COLO668 (cell line): ENCODE measurements around the gene MTHFR.
"Not testable (repeated sequence)": the region's sequence is repeated elsewhere in the genome, so short reads cannot be mapped to it uniquely, and the experiment has no call there.

Source experiments
- DNase-seq: peaks from one replicate; lab custom pipeline; 2025; ENCODE audit not compliant: unreplicated experiment; lab: John Stamatoyannopoulos, UW

Gene MTHFR

DNA sequence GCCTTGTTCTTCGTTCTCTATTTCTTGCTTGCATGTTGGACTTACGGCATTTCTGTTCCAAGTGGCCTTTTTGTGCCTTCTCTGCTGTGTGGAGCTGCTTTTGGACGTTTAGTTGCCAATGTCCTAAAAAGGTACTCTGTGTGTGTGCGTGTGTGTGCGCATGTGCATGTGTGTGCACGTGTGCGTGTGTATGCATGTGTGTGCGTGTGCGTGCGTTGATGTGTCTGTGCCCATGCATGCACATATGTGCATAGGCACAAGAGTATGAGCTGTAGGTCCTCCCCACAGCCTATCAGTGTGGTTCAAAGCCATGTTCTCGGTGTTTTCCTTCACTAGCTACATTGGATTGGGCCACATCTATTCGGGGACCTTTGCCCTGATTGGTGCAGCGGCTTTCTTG lies 28.1 kb upstream of the MTHFR start:
- DNase-seq: no peak

DNA sequence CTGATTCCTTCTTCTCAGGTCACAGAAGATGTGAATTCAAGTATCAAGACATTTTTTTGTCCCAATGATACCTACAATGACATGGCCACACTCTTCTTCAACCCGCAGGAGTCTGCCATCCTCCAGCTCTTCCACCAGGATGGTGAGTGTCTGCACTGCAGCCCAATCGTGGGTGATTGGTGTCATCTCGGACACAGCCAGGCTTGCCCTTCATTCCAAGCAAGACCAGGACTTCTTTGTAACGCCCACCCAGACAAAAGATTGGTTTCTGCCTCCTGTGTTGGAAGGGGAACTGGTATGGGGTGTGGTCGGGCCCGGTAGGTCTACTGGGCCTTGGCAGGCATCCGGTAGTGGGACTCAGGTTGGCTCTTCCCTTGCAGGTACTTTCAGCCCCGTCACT lies 27.7 kb upstream of the MTHFR start:
- DNase-seq: no peak

DNA sequence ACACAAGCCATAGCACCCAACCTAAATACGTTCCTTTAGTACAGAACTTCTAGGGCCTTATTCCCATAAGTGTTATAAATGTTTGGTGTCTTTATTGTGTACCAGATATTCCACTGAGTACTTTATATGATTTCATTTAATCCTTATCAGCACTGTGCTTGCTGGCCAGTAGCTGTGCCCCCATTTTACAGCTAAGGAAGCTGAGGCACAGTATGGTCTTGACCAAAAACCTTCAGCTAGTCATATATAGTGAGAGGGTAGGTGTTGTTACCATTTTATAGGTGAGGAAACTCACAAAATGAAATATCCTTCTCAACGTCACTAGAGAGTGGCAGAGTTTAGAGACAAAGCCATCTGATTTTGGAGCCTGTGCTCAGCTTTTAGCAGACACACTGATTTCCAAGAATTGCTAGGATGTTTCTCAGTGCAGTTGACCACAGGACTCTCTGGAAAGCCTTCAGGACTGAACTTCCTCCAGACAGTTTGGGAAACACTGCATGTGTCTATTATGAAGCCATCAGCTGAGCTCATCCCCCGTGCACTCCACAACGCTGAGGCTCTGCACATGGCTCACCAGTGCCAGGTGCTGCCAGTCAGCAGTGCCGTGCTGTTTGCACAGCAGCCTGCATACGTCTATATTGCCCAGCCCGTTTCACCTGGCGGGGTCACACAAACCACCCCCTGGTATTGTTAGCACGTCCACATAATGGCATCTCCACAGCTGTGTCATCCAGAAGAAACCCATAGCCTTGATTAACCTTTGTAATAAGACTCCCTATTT lies 26.4 kb upstream of the MTHFR start:
- DNase-seq: peak; percentile 96

DNA sequence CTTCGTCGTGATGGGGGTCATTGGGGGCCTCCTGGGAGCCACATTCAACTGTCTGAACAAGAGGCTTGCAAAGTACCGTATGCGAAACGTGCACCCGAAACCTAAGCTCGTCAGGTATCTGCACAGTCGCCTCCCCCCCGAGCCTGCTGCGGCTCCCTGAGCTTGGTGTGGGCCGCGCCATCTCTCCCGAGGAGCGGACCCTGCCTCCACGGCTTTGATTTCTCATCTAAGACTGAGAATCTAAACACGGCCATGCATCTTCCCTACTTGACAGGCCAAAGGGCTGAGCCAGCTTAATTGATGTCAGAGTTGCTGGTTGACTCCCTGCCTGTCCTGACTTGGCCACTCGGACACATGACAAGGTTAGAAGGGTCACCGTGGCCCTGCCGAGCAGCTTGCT lies 22.7 kb upstream of the MTHFR start:
- DNase-seq: no peak

DNA sequence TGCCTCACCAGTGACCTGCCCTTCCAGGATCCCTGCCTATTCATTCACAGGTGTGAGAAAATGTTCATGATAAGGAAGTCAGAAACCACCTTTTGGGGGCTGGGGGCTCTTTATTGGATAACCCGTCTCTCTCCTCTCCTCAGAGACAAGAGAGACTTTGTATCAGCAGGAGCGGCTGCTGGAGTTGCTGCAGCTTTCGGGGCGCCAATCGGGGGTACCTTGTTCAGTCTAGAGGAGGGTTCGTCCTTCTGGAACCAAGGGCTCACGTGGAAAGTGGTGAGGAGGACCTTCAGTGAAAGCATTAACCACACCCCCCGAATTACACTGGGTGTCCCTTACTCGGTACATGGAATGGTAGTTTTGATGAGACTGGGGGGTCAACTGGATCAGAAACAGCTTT lies 21.2 kb upstream of the MTHFR start:
- DNase-seq: no peak

DNA sequence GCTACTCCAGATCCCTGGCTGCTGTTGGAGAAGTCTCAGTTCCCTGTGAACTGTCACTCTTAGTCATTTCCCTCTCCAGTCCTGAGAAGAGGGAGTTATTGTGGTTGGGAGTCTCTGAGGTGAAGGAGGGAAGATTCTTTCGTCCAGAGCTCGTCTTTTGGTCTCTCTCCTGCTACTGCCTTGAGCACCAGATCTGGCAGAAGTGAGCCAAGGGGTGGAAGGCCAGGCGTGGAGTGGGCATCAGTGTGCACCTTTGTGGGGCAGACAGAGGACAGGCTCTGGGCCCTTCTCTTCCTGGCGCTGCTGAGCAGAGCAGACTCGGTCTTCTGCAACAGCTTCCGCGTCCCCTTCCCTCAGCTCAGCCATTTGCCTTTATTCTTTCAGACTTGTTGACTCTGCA lies 19.4 kb upstream of the MTHFR start:
- no peak for DNase-seq

DNA sequence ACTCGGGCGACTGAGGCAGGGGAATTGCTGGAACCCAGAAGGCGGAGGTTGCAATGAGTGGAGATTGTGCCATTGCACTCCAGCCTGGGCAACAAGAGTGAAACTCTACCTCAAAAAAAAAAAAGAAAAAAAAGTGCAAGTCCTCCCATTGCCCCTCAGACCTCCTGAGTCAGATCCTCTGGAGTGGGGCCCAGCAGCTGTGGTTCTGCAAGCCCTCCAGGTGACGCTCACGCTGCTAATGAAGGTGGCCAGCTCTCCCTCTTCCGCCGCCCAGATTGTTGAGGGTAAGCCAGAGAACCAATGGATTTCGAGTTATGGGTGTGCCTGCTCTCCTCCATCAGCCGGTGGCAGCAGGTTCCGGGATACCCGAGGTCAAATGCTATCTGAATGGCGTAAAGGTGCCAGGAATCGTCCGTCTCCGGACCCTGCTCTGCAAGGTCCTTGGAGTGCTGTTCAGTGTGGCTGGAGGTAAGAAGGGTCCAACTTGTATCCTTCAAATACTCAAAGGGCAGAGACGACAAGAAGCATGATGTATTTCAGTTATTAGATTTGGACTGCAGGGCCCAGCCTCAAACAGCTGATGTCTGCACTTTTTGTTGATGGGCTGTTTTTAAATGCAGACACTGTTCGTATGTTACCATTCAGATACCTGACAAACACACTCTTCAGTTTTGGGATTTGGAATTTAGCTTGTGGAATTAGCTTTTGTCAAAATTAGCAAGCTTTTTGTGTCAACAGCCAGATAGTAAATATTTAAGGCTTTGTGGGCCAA lies 17.8 kb upstream of the MTHFR start:
- DNase-seq: no peak

DNA sequence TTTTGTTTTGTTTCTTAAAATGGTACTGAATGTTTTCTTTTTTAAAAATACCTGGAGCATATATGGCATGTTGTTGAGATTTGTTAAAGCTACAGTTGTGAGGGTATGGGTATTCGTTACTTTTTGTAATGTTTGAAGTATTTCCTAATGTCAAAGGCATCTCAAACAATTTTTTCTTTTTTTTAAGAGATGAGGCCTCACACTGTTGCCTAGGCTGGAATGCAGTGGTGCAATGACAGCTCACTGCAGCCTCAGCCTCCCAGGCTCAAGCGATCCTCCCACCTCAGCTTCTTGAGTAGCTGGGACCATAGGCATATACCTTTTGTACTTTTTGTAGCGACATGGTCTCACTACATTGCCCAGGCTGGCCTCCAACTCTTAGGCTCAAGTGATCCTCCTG lies 16.3 kb upstream of the MTHFR start:
- no peak for DNase-seq

DNA sequence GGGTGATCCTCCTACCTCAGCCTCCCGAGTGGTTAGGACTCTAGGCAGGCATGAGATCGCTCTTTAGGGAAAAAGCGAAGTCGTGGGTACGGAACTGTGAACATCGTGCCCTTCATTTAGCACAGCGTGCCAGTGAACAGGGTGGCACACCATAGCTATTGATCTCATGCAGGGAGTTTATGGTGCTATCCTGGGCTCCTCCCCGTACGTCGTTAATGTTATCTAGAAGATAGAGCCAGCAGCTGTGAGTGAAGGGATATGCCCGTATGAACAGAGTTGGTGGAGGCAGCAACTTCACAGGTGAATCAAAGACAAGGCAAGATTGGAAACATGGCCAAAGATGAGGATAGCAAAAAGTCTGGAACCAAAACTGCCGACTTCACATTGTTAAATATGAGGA lies 11.4 kb upstream of the MTHFR start:
- DNase-seq: no peak

DNA sequence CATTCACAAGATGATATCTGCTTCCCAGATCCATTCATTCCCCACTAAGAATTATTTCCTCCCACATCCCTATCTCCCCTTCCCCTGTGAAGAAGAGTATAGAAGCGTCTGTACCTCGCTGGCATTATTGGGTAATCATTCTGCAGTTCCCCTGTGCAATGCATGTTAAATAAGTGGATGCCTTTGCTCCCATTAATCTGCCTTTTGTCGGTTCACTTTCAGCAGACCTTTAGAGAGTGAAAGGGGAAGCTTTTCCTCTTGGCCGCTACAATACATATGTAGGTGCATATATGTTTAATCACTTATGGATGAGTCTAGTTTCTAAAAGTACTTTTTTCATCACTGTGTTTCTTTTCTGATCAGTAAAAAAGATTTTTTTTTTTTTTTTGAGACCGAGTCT lies 7.3 kb upstream of the MTHFR start:
- DNase-seq: no peak

DNA sequence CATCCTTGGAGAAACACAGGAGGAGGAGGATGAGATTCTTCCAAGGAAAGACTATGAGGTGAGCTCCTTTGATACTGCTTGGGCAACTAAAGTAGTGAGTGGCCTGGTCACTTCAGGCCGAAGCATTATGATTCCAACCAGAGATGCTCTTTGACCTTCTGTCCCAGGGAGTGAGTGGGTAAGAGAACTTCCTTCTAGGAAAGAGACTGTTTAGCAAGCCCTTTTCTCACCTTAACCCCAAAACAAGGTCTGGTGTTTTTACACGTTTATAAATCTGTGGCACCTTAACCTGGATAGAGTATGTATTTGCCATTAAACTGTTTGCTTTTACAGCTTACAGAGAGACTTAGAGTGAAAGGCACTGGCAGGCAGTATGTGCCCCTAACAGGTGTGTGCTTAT lies 1.4 kb upstream of the MTHFR start:
- DNase-seq: no peak

DNA sequence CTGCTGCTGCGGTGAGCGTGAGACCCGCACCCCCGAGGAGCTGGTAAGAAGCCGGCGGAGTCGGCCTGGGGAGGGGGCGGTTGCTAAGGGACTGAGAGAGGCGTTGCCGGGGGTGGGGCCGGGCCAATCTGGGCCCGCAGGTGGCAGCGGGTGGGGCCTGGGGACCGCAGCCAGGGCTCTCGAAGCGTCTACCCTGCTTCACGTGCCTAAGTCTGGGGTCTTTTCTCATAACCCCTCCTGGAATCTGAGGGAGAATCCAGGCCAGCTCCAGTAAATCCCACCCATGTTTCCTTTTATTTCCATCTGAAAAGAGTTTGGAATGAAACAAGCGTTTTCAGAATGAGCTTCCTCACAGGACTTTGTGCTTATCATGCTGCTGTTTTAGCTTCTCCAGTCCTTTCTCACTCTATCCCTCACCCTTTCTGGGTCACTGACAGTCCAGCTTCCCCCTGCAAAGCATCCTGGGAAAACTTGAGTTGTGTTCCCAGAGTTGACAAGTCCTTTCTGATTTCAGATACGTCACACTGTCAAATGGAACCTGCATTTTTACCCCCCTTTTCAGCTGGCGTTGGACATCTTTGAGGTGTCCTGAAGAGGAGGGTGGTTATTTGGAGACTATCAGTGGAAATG lies 658 bp upstream of the MTHFR start:
- DNase-seq: peak; percentile 93

DNA sequence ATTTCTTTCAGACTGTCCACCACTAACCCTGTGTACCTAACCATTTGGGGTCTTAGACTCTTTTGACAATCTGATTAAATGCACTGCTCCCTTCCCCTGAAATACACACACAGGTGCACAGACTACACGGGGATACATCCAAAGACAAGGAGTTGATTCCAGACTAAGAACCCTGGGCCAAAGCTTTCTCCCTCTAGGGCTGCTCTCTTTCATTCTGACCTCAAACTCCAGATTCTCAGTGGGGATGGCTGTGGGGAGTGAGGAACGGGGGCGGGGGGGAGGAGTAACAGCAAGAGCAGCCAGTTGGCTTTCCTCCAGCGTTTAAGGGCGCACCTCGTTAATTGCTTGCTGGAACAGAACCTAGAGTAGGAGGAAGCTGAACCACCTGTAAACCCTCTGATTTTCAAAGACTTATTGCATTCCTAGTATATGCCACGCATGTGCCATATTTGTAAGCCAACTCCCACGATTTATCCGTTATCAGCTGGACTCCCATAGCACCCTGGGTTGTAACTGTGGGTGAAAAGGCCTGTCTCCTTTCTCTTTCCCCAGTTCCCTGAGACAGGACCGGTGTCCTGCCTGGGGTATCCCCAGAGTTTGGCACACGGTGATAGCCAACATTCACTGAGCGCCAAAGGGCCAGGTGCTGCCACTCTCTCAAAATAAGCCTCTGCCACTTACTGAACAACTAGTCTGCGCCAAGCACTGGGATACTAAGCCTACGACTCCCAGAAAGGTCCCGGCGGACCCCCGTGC lies 920 bp downstream of the MTHFR start:
- DNase-seq: peak; percentile 53

DNA sequence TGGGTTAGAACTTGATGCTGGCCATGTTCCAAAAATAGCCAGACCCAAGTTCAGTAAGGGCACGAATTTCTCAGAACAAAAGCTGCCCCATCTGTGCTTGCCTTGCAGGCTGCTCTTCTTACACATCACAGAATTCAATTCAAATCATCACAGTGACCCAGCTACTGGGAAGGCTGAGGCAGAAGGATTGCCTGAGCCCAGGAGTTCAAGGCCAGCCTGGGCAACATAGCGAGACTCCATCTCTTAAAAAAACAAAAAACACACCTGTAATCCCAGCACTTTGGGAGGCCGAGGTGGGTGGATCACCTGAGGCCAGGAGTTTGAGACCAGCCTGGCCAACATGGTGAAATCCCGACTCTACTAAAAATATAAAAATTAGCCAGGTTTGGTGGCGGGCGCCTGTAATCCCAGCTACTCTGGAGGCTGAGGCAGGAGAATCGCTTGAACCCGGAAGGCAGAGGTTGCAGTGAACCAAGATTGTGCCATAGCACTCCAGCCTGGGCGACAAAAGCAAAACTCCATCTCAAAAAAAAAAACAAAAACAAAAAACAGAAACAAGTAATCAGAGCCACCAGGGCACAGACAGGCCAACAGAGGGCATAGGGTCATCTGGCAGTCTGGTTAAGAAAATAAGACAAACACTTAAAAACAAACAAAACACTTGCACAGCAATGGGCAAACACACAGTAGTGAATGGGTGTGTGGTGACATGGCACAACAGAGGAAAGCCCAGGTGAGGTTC lies 1.7 kb downstream of the MTHFR start:
- DNase-seq: not testable (repeated sequence)

DNA sequence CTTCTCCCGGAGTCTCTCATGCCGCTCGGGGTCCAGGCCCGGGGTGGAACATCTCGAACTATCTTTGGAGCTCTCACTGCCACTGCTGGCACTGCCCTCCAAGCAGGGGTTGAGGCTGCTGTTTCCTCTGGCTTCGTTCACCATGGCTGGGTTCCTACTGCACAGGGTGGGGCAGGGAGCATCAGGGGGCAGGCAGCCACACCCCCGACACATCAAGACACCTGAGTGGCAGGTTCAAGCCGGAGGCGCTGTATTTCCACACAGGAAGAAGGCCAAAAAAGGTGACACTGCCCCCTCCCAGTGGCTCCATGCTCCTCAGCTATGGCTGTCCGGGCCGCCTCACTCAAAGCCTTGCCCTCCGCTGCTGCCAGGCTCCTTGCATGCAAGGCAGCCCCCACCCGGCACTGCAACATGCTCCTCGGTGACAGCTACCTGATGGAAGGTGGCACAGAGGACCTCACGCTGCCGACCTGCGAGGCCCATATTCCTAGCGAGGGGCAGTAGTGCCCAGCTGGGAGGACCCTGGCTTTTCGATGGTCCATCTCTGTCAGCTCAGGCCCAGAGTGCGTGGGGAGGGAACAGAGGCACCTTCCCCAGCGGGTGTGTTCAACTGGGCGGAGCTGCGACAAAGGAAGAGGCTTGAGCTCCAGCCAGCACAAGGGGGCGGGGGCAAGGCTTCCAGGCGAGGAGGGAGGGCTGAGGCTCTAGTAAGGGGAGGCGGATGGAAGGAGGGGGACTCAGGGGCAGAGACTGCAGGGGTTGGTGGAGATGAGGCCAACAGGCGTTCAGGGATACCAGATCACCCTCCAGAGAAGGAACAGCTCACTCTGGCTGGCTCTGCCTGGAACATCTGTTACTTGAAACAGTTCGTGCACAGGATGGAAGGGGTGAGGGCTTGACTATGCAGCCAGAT lies 2.5 kb downstream of the MTHFR start:
- DNase-seq: peak; percentile 30

DNA sequence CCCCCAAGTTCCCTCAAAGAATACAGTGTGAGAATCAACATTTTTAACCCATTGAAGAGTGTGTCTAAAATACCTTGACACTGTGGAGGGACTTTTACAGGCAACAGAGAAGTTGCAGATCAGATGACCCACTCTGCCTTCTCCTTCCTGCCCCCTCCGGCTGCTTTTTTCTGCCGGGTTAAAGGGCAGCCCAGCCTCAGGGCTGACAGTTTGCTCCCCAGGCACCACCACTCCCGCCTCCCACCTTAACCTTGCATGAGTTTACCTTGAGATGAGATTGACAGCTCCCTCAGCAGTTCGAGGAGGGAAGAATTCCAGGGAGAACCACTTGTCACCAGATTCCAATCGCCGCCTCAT lies 3.2 kb downstream of the MTHFR start:
- no peak for DNase-seq

DNA sequence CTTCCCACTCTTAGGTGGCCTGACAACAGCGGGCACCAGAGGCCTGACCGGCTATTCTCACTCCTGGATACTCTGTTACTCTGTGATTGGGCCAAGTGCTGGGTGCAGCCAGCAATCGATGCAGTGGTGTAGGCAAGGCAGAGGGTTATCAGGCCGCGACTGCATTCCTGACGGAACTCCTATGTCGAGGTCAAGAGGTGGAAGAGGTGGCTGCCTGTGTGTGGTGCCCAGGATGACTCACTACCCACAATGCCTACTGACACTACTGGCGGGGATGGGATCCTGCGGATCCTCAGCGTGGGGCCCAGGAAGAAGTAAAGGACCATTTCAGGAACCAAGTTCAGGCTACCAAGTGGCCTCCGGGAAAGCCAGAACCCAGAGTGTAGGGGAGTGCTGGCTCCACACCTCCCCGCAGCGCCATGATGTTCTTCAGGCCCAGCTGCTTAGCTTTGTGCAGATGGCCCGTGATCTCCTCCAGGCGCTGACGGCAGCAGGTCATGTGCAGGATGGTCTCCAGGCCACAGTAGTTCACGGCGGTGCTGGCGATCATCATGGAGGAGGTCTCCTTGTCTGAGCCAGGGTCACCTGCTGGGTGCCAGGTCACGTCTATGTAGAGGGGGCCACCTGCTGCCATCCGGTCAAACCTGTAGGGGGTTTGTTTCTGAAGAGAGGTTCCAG lies 4.9 kb downstream of the MTHFR start:
- no peak for DNase-seq

DNA sequence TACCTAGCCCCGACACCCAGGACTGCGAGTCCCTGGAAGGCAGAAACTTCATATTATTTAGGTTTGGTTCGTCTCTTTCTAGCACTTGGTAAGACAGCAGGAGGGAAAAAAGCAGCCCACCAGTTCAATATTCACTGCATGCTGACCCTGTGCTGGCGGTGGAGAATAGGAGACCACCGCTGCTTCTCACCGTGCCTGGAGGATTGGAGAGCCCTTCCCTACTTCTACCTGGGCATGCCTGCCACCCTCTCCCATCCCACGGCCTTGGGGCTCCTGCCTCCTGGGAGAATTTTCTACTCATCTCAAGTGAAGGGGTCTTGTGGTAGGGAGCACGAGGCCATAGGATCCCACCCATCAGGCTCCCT lies 5.4 kb downstream of the MTHFR start:
- DNase-seq: no peak

DNA sequence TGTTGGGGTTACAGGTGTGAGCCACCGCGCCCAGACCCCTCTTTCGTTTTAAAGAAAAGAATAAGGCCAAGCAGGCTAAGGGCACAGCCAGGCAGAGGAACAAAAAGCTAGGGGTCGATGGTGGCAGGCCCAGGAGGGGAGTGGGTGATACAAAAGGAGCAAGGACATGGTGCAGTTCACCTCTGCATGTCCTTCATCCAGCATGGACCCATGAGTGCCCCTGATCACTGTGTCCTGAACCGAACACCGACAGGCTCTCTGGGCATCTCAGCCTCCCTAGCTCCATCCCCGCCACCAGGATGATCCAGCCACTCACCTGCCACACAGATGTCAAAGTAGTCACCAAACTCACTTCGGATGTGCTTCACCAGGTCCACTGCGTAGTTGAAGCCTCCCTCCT lies 5.9 kb downstream of the MTHFR start:
- no peak for DNase-seq
